ENCODE measurements around the gene PTPRN2. TPM values are rescaled to one million over a fixed set of nuclear protein-coding genes. Genes with fewer than 3 reads are reported as not detected.

PTPRN2 gene
- total and polyA plus RNA-seq, 9 of the 15 experiments (the other 6 are each of a cell fraction or from before 2014, with no cell fraction given): not detected

GRCh38 chr7:157918326-157919080 lies 669.1 kb downstream of the PTPRN2 start:
- TF ChIP-seq NR1H2 (CRISPR knock-in tag; IDR thresholded peaks at IDR 0.05): no peak
- TF ChIP-seq EZH2 (IDR thresholded peaks at IDR 0.05; ENCODE audit: borderline replicate concordance, low read depth, low read length): 0 out of 2 replicates have a peak, but pooled peaks have one; percentile 49
- peak; percentile 10; the same call in 1 of the 2 replicates for TF ChIP-seq CBFA2T3 (IDR thresholded peaks at IDR 0.05)
- Histone ChIP-seq H3K4me2 (ENCODE audit: insufficient read depth, low read length) (no peak overlapping the region), H3K9ac (ENCODE audit: insufficient read depth in 1 of 2, low read depth in 2 of 2, low read length in 2 of 2) (no peak overlapping the region), H3K9me3 (replicated peaks; ENCODE audit: control insufficient read depth, insufficient read depth, low read depth, low read length) (no peaks in the 10 kb centered on the region), H3K79me2 (ENCODE audit: control insufficient read depth, insufficient read depth, low read length) (no peaks in the 10 kb centered on the region), H3K4me3 (no peak overlapping the region), H2AFZ (ENCODE audit: low read depth, low read length) (no peak overlapping the region), H3K27me3 (ENCODE audit: control insufficient read depth in 2 of 2, insufficient read depth in 2 of 2, low read length in 2 of 2) (peaks cover 17 to 36% of the 10 kb centered on the region in 2 experiments), H4K20me1 (replicated peaks; ENCODE audit: control insufficient read depth, insufficient read depth, low read length) (no peaks in the 10 kb centered on the region), H3K27ac (ENCODE audit: extremely low read depth, low read depth, low read length) (no peak overlapping the region), H3K9me1 (ENCODE audit: control insufficient read depth, insufficient read depth, low read length) (no peaks in the 10 kb centered on the region), H3K36me3 (ENCODE audit: control insufficient read depth, insufficient read depth, low read length) (no peaks in the 10 kb centered on the region), H3K4me1 (replicated peaks in 1 of 2; ENCODE audit: control insufficient read depth in 2 of 2, insufficient read depth in 2 of 2, low read length in 2 of 2) (no peaks in the 10 kb centered on the region)
- intact Hi-C loops (cut with micrococcal nuclease) (no loop called here), in situ Hi-C loops (cut with MboI) (no loop called here)
- under 1% methylated on average over 29 of the region's 29 CpGs for WGBS (ENCODE audit: insufficient coverage, low coverage, missing lambda C conversion rate)
- POLR2A ChIA-PET: no interaction called here
- no TSS peak for BruUV-seq (replicated peaks)
- CTCF ChIA-PET (ENCODE audit: low intra/inter-chr PET ratio): no interaction called here
- no peak for DNase-seq (ENCODE audit: extremely low read depth in 1 of 4, low spot score in 3 of 4)
- ATAC-seq: no peak
- no peak for FAIRE-seq

DNA sequence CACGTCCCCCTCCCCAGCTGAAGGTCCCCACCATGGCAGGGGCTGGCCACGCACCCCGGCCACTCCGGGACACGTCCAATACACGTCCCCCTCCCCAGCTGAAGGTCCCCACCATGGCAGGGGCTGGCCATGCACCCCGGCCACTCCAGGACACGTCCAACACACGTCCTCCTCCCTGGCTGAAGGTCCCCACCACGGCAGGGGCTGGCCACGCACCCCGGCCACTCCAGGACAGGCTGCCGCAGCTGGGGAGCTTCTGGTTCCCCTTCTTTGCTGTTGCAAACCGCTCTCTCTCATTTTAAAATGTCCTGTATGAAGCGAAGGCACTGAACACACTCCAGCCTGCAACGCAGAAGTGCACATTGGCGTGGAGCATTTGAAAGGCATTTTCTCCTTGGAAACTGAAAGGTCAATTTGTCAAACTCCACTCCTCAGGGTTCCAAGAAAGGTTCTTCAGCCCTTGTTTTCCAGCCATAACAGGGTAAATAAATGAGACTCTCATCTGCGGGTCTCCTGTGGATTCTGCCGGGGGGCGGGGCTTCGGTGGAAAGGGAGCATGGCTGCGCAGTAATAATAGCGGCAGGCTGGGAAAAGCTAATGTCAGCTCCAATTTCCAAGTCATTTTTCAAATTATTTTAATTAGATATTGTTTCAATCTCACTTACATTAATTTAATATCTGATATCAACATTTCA lies 670.5 kb downstream of the PTPRN2 start:
- Histone ChIP-seq H3K36me3 (ENCODE audit: control insufficient read depth, insufficient read depth, low read length) (no peaks in the 10 kb centered on the region), H3K9me3 (replicated peaks; ENCODE audit: control insufficient read depth, insufficient read depth, low read depth, low read length) (no peaks in the 10 kb centered on the region), H3K9me1 (ENCODE audit: control insufficient read depth, insufficient read depth, low read length) (no peaks in the 10 kb centered on the region), H3K4me1 (replicated peaks in 1 of 2; ENCODE audit: control insufficient read depth in 2 of 2, insufficient read depth in 2 of 2, low read length in 2 of 2) (no peaks in the 10 kb centered on the region), H3K4me3 (no peak overlapping the region), H3K9ac (ENCODE audit: insufficient read depth in 1 of 2, low read depth in 2 of 2, low read length in 2 of 2) (no peak overlapping the region), H3K27me3 (ENCODE audit: control insufficient read depth in 2 of 2, insufficient read depth in 2 of 2, low read length in 2 of 2) (peaks cover 17 to 31% of the 10 kb centered on the region in 2 experiments; a peak in 4 of 5 replicates), H2AFZ (ENCODE audit: low read depth, low read length) (no peak overlapping the region), H4K20me1 (replicated peaks; ENCODE audit: control insufficient read depth, insufficient read depth, low read length) (no peaks in the 10 kb centered on the region), H3K79me2 (ENCODE audit: control insufficient read depth, insufficient read depth, low read length) (no peaks in the 10 kb centered on the region), H3K27ac (ENCODE audit: extremely low read depth, low read depth, low read length) (no peak overlapping the region), H3K4me2 (ENCODE audit: insufficient read depth, low read length) (no peak overlapping the region)
- intact Hi-C loops (cut with micrococcal nuclease): no loop called here
- ATAC-seq (no peak), FAIRE-seq (no peak), DNase-seq (ENCODE audit: extremely low read depth in 1 of 4, low spot score in 3 of 4) (no peak)
- no TSS peak for BruUV-seq (replicated peaks)
- ChIA-PET POLR2A (no interaction called here), CTCF (ENCODE audit: low intra/inter-chr PET ratio) (no interaction called here)
- WGBS (ENCODE audit: insufficient coverage, low coverage, missing lambda C conversion rate): 1% methylated on average over 20 of the region's 23 CpGs
- in situ Hi-C loops (cut with MboI): no loop called here
- no peak for TF ChIP-seq BHLHE40 (IDR thresholded peaks at IDR 0.05; ENCODE audit: low read length)
- TF ChIP-seq THRA (IDR thresholded peaks at IDR 0.05): no peak
- TF ChIP-seq ZEB2 (IDR thresholded peaks at IDR 0.05): no peak
- no peak for TF ChIP-seq RAD21 (CRISPR knock-in tag; conservative IDR thresholded peaks at IDR 0.05 in 1 of 2, IDR thresholded peaks at IDR 0.05 in 1 of 2)
- no peak for TF ChIP-seq HNRNPH1 (optimal IDR thresholded peaks at IDR 0.05; ENCODE audit: low read depth, low read length)
- TF ChIP-seq ETV1 (tag; conservative IDR thresholded peaks at IDR 0.05; ENCODE audit: low read depth): no peak
